Neural progenitor cell (in vitro differentiated cells): Measurements from ENCODE around the gene CACNG3.

Experiments used
- CTCF ChIP-seq: fragments of 200-600 bp; sonication (generic); IDR thresholded peaks from 2 replicates; pipeline ENCODE4 v1.5.1; 2017; ENCODE audit warnings: antibody characterized with exemption, mild to moderate bottlenecking
- EZH2 ChIP-seq: fragments of 200-600 bp; sonication (generic); IDR thresholded peaks from 2 replicates; pipeline ENCODE4 v1.6.1; 2017; ENCODE audit warnings: antibody characterized with exemption, mild to moderate bottlenecking, moderate library complexity

- no peak for TF ChIP-seq CTCF
- TF ChIP-seq EZH2 = no peak
Observed at GRCh38 chr16:24235806-24236205, 20.3 kb upstream of the CACNG3 start.
